ENCODE results near the gene LRRFIP1.

LRRFIP1 gene

DNA sequence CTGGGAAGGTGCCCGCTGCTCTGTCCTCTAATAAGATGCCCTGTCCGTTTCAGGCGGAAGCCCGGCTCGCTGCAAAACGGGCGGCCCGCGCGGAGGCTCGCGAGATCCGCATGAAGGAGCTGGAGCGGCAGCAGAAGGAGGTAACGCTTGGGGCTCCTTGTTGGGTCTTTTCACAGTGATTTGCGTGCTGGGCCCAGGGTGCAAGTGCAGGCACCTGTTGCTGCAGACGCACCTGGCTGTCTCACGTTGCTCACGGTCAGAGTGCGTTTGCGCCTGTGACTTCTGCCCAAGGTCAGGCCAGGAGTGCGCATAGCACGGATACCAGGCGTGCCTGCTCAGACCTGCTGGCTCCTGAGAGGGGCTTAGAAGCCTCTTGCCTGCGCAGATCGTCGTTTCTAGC, 81.1 kb downstream of the LRRFIP1 start:
- DNase-seq: no peak

- no peak for DNase-seq
These were observed 81.6 kb downstream of the LRRFIP1 start for GRCh38 chr2:237708961-237709360.

DNA sequence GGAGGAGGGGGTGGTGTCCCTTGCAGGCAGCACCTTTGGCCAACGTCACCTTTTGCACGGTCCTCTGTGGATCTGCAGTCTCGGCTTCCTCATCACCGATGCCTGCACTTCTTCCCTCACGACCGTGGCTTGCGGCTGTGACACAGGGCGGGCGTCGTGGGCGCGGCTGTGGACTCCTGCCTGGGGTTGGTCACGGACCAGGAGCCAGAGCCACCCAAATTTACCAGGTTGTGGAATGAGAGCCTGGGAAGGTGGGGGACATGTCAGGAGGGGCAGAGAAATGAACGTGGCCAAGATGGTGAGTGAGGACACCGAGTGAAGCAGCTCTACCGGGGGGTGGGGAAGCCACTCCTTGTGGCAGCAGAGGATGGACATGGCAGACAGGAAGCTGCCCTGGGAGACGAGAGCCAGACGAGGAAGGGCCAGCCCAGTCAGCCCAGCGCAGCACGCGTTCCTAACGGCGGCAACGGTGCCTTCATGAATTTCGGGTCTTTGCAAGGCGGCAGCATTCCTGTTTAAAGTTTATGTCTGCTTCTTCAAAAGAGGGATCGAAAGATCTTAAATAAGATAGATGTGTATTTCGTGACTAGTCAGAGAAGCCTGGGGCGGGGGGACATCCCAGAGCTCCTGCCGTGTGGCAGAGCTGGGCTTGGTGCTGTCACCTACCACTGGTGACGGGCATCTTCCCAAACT, 84.2 kb downstream of the LRRFIP1 start:
- no peak for DNase-seq

DNA sequence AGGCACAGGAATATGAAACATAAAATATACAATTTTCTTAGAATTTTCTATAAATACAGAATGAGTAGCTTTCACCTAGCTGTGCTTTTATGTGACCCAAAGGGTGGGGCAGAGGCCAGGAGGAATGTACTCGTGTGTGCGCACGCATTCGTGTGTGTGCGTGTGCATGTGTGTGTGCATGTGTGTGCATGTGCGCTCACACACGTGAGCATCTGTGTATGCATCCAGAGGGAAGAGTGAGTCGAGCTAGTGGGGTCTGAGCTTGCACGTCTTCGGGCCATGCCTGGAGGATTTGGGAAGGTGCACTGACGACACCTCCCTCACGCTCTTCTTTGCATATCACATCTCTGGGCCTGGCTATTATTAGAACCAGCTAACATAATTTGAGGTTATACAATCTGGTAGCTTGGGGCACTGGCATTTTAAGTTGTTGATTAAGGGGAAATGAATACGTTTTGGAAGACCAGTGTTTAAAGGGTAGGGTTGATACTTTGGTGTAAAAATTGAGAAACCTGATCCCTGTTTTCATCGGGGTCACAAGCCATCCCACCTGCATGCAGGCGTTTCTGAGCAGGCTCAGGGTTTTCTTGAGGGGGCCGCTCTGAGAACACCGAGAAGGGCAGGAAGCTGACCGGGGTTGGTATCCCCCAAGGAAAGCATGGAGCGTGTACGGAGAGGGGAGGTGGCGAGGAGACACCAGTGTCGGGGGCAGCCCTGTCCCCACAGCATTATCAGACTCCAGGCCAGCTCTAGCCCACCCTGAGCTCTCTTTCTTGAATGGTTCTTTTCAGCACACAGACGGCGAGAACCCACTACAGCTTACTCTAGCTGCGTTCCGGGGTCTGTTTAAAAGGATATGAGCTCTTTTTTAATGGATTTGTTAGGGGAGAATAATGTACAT, 85.3 kb downstream of the LRRFIP1 start:
- DNase-seq: no peak

DNA sequence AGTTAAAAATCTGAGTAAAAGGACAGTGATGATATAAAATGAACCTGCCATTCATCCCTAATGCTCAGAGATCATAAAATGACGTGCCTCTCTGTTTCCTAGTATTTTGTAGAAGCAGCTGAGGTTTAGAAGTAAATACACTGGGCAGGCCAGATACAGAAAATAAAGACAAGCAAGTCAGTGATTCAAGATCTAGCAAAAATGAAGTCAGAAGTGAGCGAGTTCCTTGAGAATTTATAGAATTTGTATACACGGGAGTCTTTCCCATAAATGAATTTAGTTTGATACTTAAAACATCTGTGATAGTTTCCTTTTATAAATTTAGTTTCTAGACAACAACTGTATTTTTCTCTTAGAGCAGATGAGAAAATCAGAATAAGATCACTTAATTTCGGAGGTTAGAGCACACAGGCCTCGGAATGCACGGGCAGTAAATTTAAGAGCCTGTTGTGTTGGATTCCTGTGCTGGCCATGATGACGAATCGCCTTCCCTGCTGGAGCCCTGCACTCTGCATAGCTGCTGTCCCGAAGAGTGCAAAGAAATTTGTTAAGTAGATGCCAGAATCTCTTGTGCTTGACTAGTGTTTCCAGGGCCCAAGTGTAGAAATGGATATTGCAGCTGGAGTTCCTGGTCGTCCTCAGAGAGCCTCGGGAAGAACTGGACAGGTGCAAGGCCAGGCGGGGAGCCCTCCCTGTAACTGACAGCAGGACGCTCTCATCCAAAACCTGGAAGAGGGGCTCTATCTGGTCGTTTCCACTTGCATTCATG, 87.5 kb downstream of the LRRFIP1 start:
- DNase-seq: no peak

- DNase-seq: no peak
These were observed 88.1 kb downstream of the LRRFIP1 start for GRCh38 chr2:237715459-237715947.

- DNase-seq: no peak
These were observed 88.6 kb downstream of the LRRFIP1 start for GRCh38 chr2:237716011-237716410.

DNA sequence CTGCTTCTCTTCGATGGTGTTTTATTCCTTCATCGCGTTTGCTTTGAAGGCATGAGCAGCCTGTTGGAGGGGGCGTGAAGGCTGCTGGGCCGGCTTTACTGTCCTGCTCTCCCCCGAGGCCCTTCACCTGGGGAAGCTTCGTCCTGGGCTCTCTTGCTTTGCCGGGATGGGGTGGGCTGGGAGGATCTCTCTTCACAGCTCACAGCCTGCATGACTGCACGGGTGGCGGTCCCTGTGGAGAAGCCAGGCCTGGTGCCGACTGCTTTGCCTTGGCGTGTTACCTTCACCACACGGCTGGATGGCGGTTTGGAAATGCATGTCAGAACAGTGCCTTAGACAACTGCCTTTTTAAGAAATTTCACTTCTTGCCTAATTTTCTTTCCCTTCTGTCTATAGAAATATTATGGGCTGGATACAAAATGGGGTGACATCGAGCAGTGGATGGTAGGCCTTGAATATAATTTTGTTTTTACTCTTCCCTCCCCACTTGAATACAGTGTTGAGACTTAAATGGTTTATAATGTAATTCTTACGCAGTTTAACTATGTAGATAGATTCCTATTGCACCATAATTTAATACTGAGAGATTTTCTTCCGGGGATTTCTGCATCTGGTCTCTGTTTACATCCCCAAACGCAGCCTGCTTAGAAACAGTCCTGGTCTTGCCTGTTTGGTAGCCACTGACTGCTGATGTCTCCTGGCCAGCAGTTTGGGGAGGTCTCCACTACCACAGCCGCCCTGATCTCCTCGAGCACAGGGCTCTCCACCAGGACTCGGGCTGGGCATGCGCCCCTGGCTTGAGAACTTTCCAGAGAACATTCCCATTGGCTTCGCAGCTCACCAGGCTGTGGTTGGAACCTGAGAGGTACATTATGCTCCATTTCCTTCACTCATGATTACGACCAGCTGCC, 90.2 kb downstream of the LRRFIP1 start:
- no peak for DNase-seq

DNA sequence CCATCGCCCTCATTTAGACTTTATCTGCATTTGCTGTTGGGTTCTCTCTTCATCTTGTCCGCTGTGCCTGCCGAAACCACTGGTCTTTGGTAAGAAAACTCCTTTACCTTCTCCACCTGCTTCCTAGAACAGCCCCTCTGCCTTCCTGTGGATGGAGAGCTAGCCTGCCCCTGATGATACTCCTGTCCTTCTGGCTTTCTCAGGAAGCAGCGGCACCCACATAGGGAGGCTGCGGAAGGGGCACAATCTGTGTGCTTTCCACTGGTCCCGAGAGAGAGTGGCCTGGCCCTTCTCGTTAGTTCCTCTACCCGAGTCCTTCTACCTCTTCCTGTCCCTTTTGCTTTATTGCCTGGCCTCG, 90.9 kb downstream of the LRRFIP1 start:
- DNase-seq: no peak

GRCh38 chr2:237720444-237720843, 93.1 kb downstream of the LRRFIP1 start:
- DNase-seq: no peak

DNA sequence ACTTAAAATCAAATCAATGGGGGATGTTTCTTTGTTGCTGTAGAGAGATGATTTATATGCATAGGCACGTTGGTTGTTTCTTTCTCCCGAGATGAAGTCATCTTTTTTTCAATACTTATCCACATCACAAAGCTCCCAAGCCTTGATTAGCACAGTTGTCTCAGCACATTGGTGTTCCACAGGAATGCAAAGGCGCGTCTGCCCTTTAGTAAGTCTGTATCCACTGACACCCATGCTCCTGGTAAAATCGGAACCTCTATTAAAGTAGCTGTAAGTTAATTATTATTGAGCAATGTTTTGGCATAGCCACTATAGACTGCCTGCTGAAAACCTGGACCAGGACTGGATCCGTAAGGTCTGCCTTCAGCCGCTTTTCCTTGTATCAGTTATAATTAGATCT, 93.6 kb downstream of the LRRFIP1 start:
- DNase-seq: no peak

DNA sequence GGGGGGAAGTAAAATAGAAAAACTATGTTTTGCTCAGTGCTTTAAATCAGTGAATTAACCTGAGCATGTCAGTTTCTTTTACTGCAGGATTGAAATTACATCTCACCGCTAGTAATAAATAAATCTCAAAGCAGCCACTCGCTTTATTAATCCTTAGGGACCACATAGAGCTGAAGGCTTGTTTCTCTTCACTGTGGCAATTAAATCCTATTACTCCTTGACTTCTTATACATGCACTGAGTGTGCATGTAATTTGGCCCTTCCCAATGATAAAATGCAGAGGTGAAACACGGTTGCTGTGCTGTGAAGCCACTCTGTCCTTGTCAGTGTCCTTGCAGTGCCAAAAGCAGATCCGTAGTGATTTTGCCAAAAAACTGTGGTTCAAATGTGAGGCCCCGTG, 94.1 kb downstream of the LRRFIP1 start:
- no peak for DNase-seq

- DNase-seq: no peak
These were observed 95.2 kb downstream of the LRRFIP1 start for GRCh38 chr2:237722616-237723015.

- DNase-seq: no peak
These were observed 95.6 kb downstream of the LRRFIP1 start for GRCh38 chr2:237723023-237723422.

DNA sequence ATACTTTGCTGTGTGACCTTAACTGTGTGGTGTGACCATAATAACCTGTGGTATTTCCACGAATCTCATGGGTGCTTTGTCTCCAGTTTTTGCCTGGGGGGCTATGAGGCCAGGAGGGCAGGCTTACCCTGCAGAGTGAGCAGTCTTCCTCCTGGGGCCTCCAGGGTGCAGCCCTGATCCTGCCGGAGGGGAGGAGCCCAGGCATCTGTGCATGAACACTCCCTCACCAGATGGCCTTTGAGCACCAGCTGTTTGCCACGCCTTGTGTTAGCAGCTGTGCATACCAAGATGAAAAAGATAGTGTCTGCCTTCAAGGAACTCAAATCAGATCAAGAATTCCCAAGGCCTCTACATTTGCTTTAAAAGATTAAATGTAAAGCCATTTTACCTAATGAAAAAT, 96.2 kb downstream of the LRRFIP1 start:
- no peak for DNase-seq

DNA sequence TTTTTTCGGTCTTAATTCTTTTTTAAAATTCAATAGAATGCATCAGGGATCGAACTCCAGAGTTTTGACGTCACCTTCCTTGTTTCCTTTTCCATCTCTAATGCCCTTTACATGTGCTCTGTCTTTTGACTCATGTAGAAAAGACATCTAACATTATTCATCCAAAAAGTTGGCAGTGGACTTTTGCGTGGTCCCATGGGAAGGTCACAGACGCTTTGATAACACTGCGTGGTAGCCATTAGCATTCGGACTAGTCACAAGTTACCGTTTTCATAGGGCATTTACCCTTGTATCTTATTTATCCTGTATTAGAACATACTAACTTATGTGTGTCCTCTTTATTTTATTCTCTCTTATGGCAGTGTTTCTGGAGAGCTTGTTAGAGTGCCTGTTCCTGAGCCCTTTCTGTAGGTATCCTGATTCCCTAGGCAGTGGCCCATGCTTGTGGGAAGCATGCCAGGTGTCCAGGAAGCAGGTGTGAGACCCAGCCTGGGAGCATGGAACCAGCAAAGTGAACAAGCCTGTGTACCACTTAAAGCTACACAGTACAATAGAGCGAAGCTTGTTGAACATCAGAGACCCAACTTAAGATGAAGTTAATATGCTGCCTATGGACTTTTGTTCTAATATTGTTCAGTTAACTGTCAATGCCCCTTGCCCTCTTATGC, 97.6 kb downstream of the LRRFIP1 start:
- DNase-seq: no peak

GRCh38 chr2:237725661-237726060, 98.3 kb downstream of the LRRFIP1 start:
- DNase-seq: no peak

DNA sequence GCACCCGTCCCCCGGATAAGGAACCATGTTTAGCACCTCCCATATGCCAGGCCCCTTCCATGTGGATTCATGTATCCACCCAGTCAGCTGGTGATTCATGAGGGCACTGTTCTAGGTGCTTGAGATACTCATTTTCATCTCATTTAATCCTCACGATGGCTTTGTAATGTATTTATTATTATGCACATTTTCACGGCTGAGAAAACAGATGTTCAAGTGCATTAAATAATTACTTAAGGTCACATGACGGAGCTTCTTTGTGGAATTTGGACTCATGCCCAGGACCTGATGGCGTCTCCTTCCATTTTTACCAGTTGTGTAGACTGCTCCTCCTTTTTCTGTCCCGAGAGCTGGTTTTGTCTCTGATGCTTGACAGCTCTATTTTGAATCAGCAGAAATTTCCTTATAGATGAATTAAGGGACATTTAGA, 99.0 kb downstream of the LRRFIP1 start:
- DNase-seq: no peak

DNA sequence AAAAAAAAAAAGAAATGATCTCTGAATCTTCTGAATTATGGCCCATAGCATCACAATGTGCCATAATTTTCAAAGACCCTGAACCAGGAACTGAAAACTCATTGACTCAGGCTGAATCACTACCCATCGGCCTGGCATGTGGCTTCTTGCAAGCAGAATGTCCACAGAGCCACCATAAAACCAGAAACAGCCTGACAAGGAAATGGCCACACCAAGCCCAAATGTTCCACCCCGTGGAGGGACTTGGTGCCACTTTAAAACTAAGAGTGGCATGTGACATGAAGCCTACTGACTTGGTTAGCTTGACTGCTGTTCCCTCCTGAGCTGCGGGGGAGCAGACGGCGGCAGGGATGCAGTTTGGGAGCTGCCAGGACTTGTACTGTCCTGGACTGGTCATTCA, 100.0 kb downstream of the LRRFIP1 start:
- DNase-seq: no peak

- DNase-seq: no peak
These were observed 102.5 kb downstream of the LRRFIP1 start for GRCh38 chr2:237729681-237730475.

GRCh38 chr2:237731663-237732062, 104.3 kb downstream of the LRRFIP1 start:
- no peak for DNase-seq
